GM13977 (cell line): ENCODE measurements around the gene PSG7.
"Not testable (repeated sequence)": the region's sequence is repeated elsewhere in the genome, so short reads cannot be mapped to it uniquely, and the experiment has no call there.

ENCODE experiments used
- DNase-seq: peaks from one replicate; pipeline ENCODE4 v3.0.0; 2012; ENCODE audit warnings: low spot score
- CTCF ChIP-seq: IDR thresholded peaks from 2 replicates; pipeline ENCODE4 v1.5.1; 2012; ENCODE audit warnings: mild to moderate bottlenecking, control low read depth; ENCODE audit not compliant: insufficient read depth; ENCODE audit errors: extremely low read depth, missing control alignments
- in situ Hi-C: fragments of 300-500 bp; cut with MboI; formaldehyde crosslinking; loops from one replicate; pipeline ENCODE4 v1.12.0; 2022; ENCODE audit warnings: low sequenced_read_pairs, low pct_unique_long_range_greater_than_20kb, mixed read lengths, inconsistent platforms; ENCODE audit not compliant: unreplicated experiment

The PSG7 gene

GRCh38 chr19:42937107-42937506 lies at the start of gene PSG7:
Gene PSG7 (minus strand): TSS chr19:42937207. CDS start chr19:42937076, 131 bp downstream.
- DNase-seq, in situ Hi-C loops: not testable (repeated sequence)

GRCh38 chr19:42985588-42985987 lies 48.6 kb upstream of the PSG7 start:
- in situ Hi-C loops: no loop called here
- DNase-seq: no peak
- no peak for TF ChIP-seq CTCF

- DNase-seq, in situ Hi-C loops: not testable (repeated sequence)
Measured at GRCh38 chr19:42982111-42982510, 45.1 kb upstream of the PSG7 start.

GRCh38 chr19:42971451-42971850 lies 34.4 kb upstream of the PSG7 start:
- in situ Hi-C loops, DNase-seq: not testable (repeated sequence)

GRCh38 chr19:42965176-42965575 lies 28.2 kb upstream of the PSG7 start:
- in situ Hi-C loops: no loop called here
- TF ChIP-seq CTCF: no peak
- DNase-seq: no peak

GRCh38 chr19:42961119-42961518 lies 24.1 kb upstream of the PSG7 start:
- no peak for DNase-seq
- TF ChIP-seq CTCF: no peak
- in situ Hi-C loops: no loop called here

GRCh38 chr19:42952126-42952525 lies 15.1 kb upstream of the PSG7 start:
- DNase-seq, in situ Hi-C loops: not testable (repeated sequence)

GRCh38 chr19:42951476-42951875 lies 14.5 kb upstream of the PSG7 start:
- DNase-seq, in situ Hi-C loops: not testable (repeated sequence)

- TF ChIP-seq CTCF: peak; percentile 43
- in situ Hi-C loops: no loop called here
- DNase-seq: no peak
Measured at GRCh38 chr19:42942187-42942789, 5.3 kb upstream of the PSG7 start.

- in situ Hi-C loops, DNase-seq: not testable (repeated sequence)
Measured at GRCh38 chr19:42934726-42935125, 2.3 kb downstream of the PSG7 start.

- in situ Hi-C loops, DNase-seq: not testable (repeated sequence)
Measured at GRCh38 chr19:42934183-42934582, 2.8 kb downstream of the PSG7 start.

GRCh38 chr19:42933412-42933811 lies 3.6 kb downstream of the PSG7 start:
- DNase-seq, in situ Hi-C loops: not testable (repeated sequence)

GRCh38 chr19:42932485-42933101 lies 4.4 kb downstream of the PSG7 start:
- in situ Hi-C loops: not testable (repeated sequence)

More at GRCh38 chr19:42932485-42933101, 4.4 kb downstream of the PSG7 start:
- DNase-seq: not testable (repeated sequence)
